Small intestine (tissue), 7 donors: ENCODE results near the gene CCL15. TPM values are rescaled to one million over a fixed set of nuclear protein-coding genes. Genes with fewer than 3 reads are reported as not detected.

Source experiments
- DNase-seq, 2 donors: peaks; one replicate each; pipeline versions ENCODE4 v3.0.0 to v3.0.0-alpha.2; 2013
- FAIRE-seq: peaks from 2 replicates; lab custom pipeline; 2012; peaks lifted over from hg19 to GRCh38; lab: Jason Lieb, UNC
- H3K27ac ChIP-seq, 3 donors: one replicate each; pipeline ENCODE4 v1.5.1; 2013; ENCODE audit warnings: low read length in 2 of 3, mild to moderate bottlenecking in 2 of 3, control low read depth in 1 of 3, inconsistent platforms in 1 of 3, low read depth in 1 of 3, moderate library complexity in 1 of 3
- H3K27me3 ChIP-seq, 3 donors: one replicate each; pipeline ENCODE4 v1.6.1; 2013; ENCODE audit warnings: low read length in 3 of 3, inconsistent platforms in 1 of 3; ENCODE audit not compliant: control insufficient read depth in 3 of 3, insufficient read depth in 3 of 3
- H3K36me3 ChIP-seq, 3 donors: one replicate each; pipeline ENCODE4 v1.6.1; 2013; ENCODE audit warnings: low read length in 3 of 3, inconsistent platforms in 1 of 3, low read depth in 1 of 3, mild to moderate bottlenecking in 1 of 3, moderate library complexity in 1 of 3; ENCODE audit not compliant: control insufficient read depth in 3 of 3, insufficient read depth in 2 of 3
- H3K4me1 ChIP-seq, 3 donors: one replicate each; pipeline ENCODE4 v1.6.1; 2013; ENCODE audit warnings: low read length in 2 of 3, inconsistent platforms in 1 of 3, low read depth in 1 of 3, mild to moderate bottlenecking in 1 of 3, moderate library complexity in 1 of 3; ENCODE audit not compliant: control insufficient read depth in 3 of 3, insufficient read depth in 2 of 3
- H3K4me3 ChIP-seq, 3 donors: one replicate each; pipeline ENCODE4 v1.5.1; 2013; ENCODE audit warnings: low read length in 3 of 3, control low read depth in 1 of 3, inconsistent platforms in 1 of 3, low read depth in 1 of 3, mild to moderate bottlenecking in 1 of 3, moderate library complexity in 1 of 3
- H3K9me3 ChIP-seq, 2 donors: one replicate each; pipeline ENCODE4 v1.6.1; 2013; ENCODE audit warnings: low read depth in 1 of 2, low read length in 1 of 2; ENCODE audit not compliant: control insufficient read depth in 2 of 2, insufficient read depth in 1 of 2
- WGBS, 3 donors: extraction: QIAGEN DNeasy Blood & Tissue Kit; methylation state at CpG; one replicate each; pipeline ENCODE4 v1.1.7; 2013; 5-methylcytosine and 5-hydroxymethylcytosine counted together
- polyA plus RNA-seq, 4 donors: library from polyadenylated mRNA; stranded (reverse) in 3 of 4; unstranded in 1 of 4; fragments of 200-250 nt in 3 of 4; fragments of 120-200 nt in 1 of 4; gene quantifications; one replicate each; pipeline versions ENCODE4 v1.2.1 to v1.2.3, GENCODE V29; 2013
- donor health status: healthy with polysubstance abuse.
- donor health status: control.
- donor health status: control.
- donor health status: Bipolar disorder and iron deficiency.
- donor health status: healthy.

Gene CCL15
- polyA plus RNA-seq, 4 donors = 22.6 to 72.7 (median 53.2) TPM

GRCh38 chr17:35953720-35954119, 47.6 kb downstream of the CCL15 start:
- no peak overlapping the region for H3K27ac ChIP-seq
- no peak for DNase-seq
- no peaks in the 10 kb centered on the region for H3K27me3 ChIP-seq
- WGBS, 3 donors = 58 to 71% (median 69%) methylated on average over 7 of the region's 7 CpGs
- no peaks in the 10 kb centered on the region for H3K36me3 ChIP-seq
- no peak overlapping the region for H3K4me3 ChIP-seq
- no peak for FAIRE-seq
- no peaks in the 10 kb centered on the region for H3K4me1 ChIP-seq
- no peaks in the 10 kb centered on the region for H3K9me3 ChIP-seq

- no peaks in the 10 kb centered on the region for H3K36me3 ChIP-seq
- 72 to 75% (median 74%) methylated on average over 3 of the region's 3 CpGs for WGBS, 3 donors
- H3K27ac ChIP-seq = no peak overlapping the region
- peaks cover 0 to under 1% (median 0%) of the 10 kb centered on the region in 3 donors for H3K4me1 ChIP-seq
- no peaks in the 10 kb centered on the region for H3K9me3 ChIP-seq
- H3K27me3 ChIP-seq = no peaks in the 10 kb centered on the region
- H3K4me3 ChIP-seq = no peak overlapping the region
- DNase-seq (no peak), FAIRE-seq (no peak)
Measured at GRCh38 chr17:35949401-35949800, 52.0 kb downstream of the CCL15 start.

GRCh38 chr17:35948092-35948491, 53.3 kb downstream of the CCL15 start:
- no peaks in the 10 kb centered on the region for H3K9me3 ChIP-seq
- FAIRE-seq (no peak), DNase-seq (no peak)
- no peaks in the 10 kb centered on the region for H3K27me3 ChIP-seq
- H3K27ac ChIP-seq = no peak overlapping the region
- no peaks in the 10 kb centered on the region for H3K36me3 ChIP-seq
- 86 to 92% (median 91%) methylated on average over 7 of the region's 7 CpGs for WGBS, 3 donors
- peaks cover 0 to 13% (median 3%) of the 10 kb centered on the region in 3 donors for H3K4me1 ChIP-seq
- H3K4me3 ChIP-seq = no peak overlapping the region

Other genes starting within 250 kb of the CCL15 start
- under 1 TPM in 2 of 4 donors, not detected in 2; 0.03 TPM for gene GAS2L2, start 248.3 kb downstream of the CCL15 start, polyA plus RNA-seq
- under 1 TPM in 1 of 4 donors, not detected in 3; 0.15 TPM for gene C17orf50, start 240.7 kb downstream of the CCL15 start, polyA plus RNA-seq
- 10 to 100 TPM in 3 of 4 donors, 1 to 10 TPM in 1; 3.0 to 30.5 (median 24.0) TPM for gene MMP28, start 205.9 kb downstream of the CCL15 start, polyA plus RNA-seq
- 100 to 1,000 TPM in 3 of 4 donors, 10 to 100 TPM in 1; 70.3 to 166 (median 123) TPM for gene TAF15, start 192.1 kb downstream of the CCL15 start, polyA plus RNA-seq
- gene HEATR9, start 132.7 kb downstream of the CCL15 start, polyA plus RNA-seq = under 1 TPM in 1 of 4 donors, not detected in 3; 0.01 TPM
- 10 to 100 TPM in 1 of 4 donors, 1 to 10 TPM in 3; 4.0 to 44.0 (median 6.3) TPM for gene CCL5, start 121.2 kb downstream of the CCL15 start, polyA plus RNA-seq
- 1 to 10 TPM in 3 of 4 donors, not detected in 1; 1.9 to 4.5 (median 4.5) TPM for gene RDM1, start 70.8 kb downstream of the CCL15 start, polyA plus RNA-seq
- gene LYZL6, start 57.8 kb downstream of the CCL15 start, polyA plus RNA-seq = under 1 TPM in 1 of 4 donors, not detected in 3; 0.04 TPM
- under 1 TPM in 2 of 4 donors, not detected in 2; 0.19 to 0.21 TPM for gene CCL16, start 20.1 kb downstream of the CCL15 start, polyA plus RNA-seq
- 10 to 100 TPM in 1 of 4 donors, 1 to 10 TPM in 3; 5.4 to 61.9 (median 6.3) TPM for gene CCL14, start 14.8 kb downstream of the CCL15 start, polyA plus RNA-seq
- 10 to 100 TPM in 1 of 4 donors, 1 to 10 TPM in 2, not detected in 1; 1.6 to 22.9 (median 1.9) TPM for gene CCL23, start 16.4 kb upstream of the CCL15 start, polyA plus RNA-seq
- gene CCL18, start 62.7 kb upstream of the CCL15 start, polyA plus RNA-seq = 10 to 100 TPM in 1 of 4 donors, 1 to 10 TPM in 1, under 1 TPM in 2; 0.24 to 17.9 (median 1.0) TPM
- gene CCL3, start 88.6 kb upstream of the CCL15 start, polyA plus RNA-seq = 1 to 10 TPM; 1.8 to 4.9 (median 3.3) TPM
- gene CCL4, start 102.3 kb upstream of the CCL15 start, polyA plus RNA-seq = 1 to 10 TPM; 2.7 to 6.2 (median 3.5) TPM
- gene TBC1D3B, start 175.1 kb upstream of the CCL15 start, polyA plus RNA-seq = 1 to 10 TPM; 1.8 to 6.5 (median 4.5) TPM
- gene CCL3L1, start 195.2 kb upstream of the CCL15 start, polyA plus RNA-seq = 1 to 10 TPM in 2 of 4 donors, under 1 TPM in 1, not detected in 1; 0.15 to 3.3 (median 1.9) TPM
- gene CCL4L2, start 209.5 kb upstream of the CCL15 start, polyA plus RNA-seq = 1 to 10 TPM in 2 of 4 donors, under 1 TPM in 1, not detected in 1; 0.43 to 5.9 (median 3.2) TPM